Measurements from ENCODE around the gene HMMR.

The HMMR gene

GRCh38 chr5:163432544-163432943 lies 27.9 kb upstream of the HMMR start:
- Histone ChIP-seq H3K4me2 (ENCODE audit: low read depth, low read length) (no peak overlapping the region), H3K36me3 (replicated peaks; ENCODE audit: insufficient read depth, low read length) (no peaks in the 10 kb centered on the region), H2AFZ (ENCODE audit: low read length) (no peak overlapping the region), H3K9me3 (replicated peaks; ENCODE audit: insufficient read depth, low read length) (no peaks in the 10 kb centered on the region), H4K20me1 (ENCODE audit: insufficient read depth, low read length) (no peaks in the 10 kb centered on the region), H3K79me2 (ENCODE audit: low read length) (peaks cover 1% of the 10 kb centered on the region), H3K4me1 (ENCODE audit: low read length) (peaks cover 4% of the 10 kb centered on the region; the same call in 1 of the 2 replicates), H3K27ac (ENCODE audit: low read length) (no peak overlapping the region), H3K9me2 (replicated peaks; ENCODE audit: insufficient read depth, low read length) (no peaks in the 10 kb centered on the region), H3F3A (ENCODE audit: insufficient read depth, low read length) (no peaks in the 10 kb centered on the region; the same call in 1 of the 2 replicates), H3K9ac (ENCODE audit: low read length) (no peak overlapping the region), H3K4me3 (ENCODE audit: low read length) (no peak overlapping the region), H3K27me3 (replicated peaks; ENCODE audit: insufficient read depth, low read length) (no peaks in the 10 kb centered on the region)
- DNase-seq: no peak
- TF ChIP-seq EZH2phosphoT487 (IDR thresholded peaks at IDR 0.05; ENCODE audit: low read length) (no peak), CTCF (IDR thresholded peaks at IDR 0.05; ENCODE audit: low read length) (no peak), EZH2 (optimal IDR thresholded peaks at IDR 0.05; ENCODE audit: low read depth, low read length) (no peak)

- Histone ChIP-seq H2AFZ (ENCODE audit: low read length) (no peak overlapping the region), H3K9me2 (replicated peaks; ENCODE audit: insufficient read depth, low read length) (no peaks in the 10 kb centered on the region), H3K4me3 (ENCODE audit: low read length) (no peak overlapping the region)
Observed at GRCh38 chr5:163433271-163433670, 27.2 kb upstream of the HMMR start.

GRCh38 chr5:163434401-163434866 lies 26.0 kb upstream of the HMMR start:
- DNase-seq: no peak
- H3K27ac ChIP-seq (ENCODE audit: low read length): no peak overlapping the region
- no peaks in the 10 kb centered on the region for H4K20me1 ChIP-seq (ENCODE audit: insufficient read depth, low read length)
- TF ChIP-seq EZH2 (optimal IDR thresholded peaks at IDR 0.05; ENCODE audit: low read depth, low read length) (no peak), EZH2phosphoT487 (IDR thresholded peaks at IDR 0.05; ENCODE audit: low read length) (no peak), CTCF (IDR thresholded peaks at IDR 0.05; ENCODE audit: low read length) (no peak)
- H3K4me2 ChIP-seq (ENCODE audit: low read depth, low read length): no peak overlapping the region
- no peaks in the 10 kb centered on the region for H3K36me3 ChIP-seq (replicated peaks; ENCODE audit: insufficient read depth, low read length)
- no peaks in the 10 kb centered on the region for H3K27me3 ChIP-seq (replicated peaks; ENCODE audit: insufficient read depth, low read length)
- H3K79me2 ChIP-seq (ENCODE audit: low read length): peaks cover 20% of the 10 kb centered on the region
- H3K9me2 ChIP-seq (replicated peaks; ENCODE audit: insufficient read depth, low read length): no peaks in the 10 kb centered on the region
- no peaks in the 10 kb centered on the region for H3K9me3 ChIP-seq (replicated peaks; ENCODE audit: insufficient read depth, low read length)
- no peak overlapping the region for H3K4me3 ChIP-seq (ENCODE audit: low read length)
- peaks cover 10% of the 10 kb centered on the region for H3K4me1 ChIP-seq (ENCODE audit: low read length)
- no peak overlapping the region for H3K9ac ChIP-seq (ENCODE audit: low read length)
- H3F3A ChIP-seq (ENCODE audit: insufficient read depth, low read length): peaks cover 4% of the 10 kb centered on the region; the same call in 1 of the 2 replicates
- no peak overlapping the region for H2AFZ ChIP-seq (ENCODE audit: low read length)

More at GRCh38 chr5:163433271-163433670, 27.2 kb upstream of the HMMR start:
- no peaks in the 10 kb centered on the region; the same call in 1 of the 2 replicates for H3F3A ChIP-seq (ENCODE audit: insufficient read depth, low read length)
- H3K36me3 ChIP-seq (replicated peaks; ENCODE audit: insufficient read depth, low read length): no peaks in the 10 kb centered on the region
- no peaks in the 10 kb centered on the region for H3K9me3 ChIP-seq (replicated peaks; ENCODE audit: insufficient read depth, low read length)
- peaks cover 4% of the 10 kb centered on the region; the same call in 1 of the 2 replicates for H3K4me1 ChIP-seq (ENCODE audit: low read length)
- peaks cover 9% of the 10 kb centered on the region for H3K79me2 ChIP-seq (ENCODE audit: low read length)
- no peaks in the 10 kb centered on the region for H3K27me3 ChIP-seq (replicated peaks; ENCODE audit: insufficient read depth, low read length)
- no peak overlapping the region for H3K9ac ChIP-seq (ENCODE audit: low read length)
- H4K20me1 ChIP-seq (ENCODE audit: insufficient read depth, low read length): no peaks in the 10 kb centered on the region
- no peak for TF ChIP-seq EZH2phosphoT487 (IDR thresholded peaks at IDR 0.05; ENCODE audit: low read length)
- TF ChIP-seq EZH2 (optimal IDR thresholded peaks at IDR 0.05; ENCODE audit: low read depth, low read length): no peak
- TF ChIP-seq CTCF (IDR thresholded peaks at IDR 0.05; ENCODE audit: low read length): no peak
- H3K4me2 ChIP-seq (ENCODE audit: low read depth, low read length): no peak overlapping the region
- no peak for DNase-seq
- H3K27ac ChIP-seq (ENCODE audit: low read length): no peak overlapping the region
